Cardiac fibroblast (primary cell): ENCODE results near the gene ATP6V1C2.

Experiments
- DNase-seq, 2 donors: peaks; one replicate each; pipeline versions ENCODE4 v3.0.0 to v3.0.0-alpha.2; 2010; ENCODE audit warnings: low read depth in 2 of 2
- H3K4me3 ChIP-seq, 2 donors: replicated peaks in 1 of 2; 1 replicate in 1 of 2; 2 replicates in 1 of 2; pipeline ENCODE4 v1.5.1; 2011; ENCODE audit warnings: low read depth in 2 of 2, low read length in 2 of 2, mild to moderate bottlenecking in 2 of 2, moderate library complexity in 1 of 2
- TF ChIP-seq, protein P1 (sequence below): IDR thresholded peaks from one replicate; pipeline ENCODE4 v1.5.1; 2011; ENCODE audit warnings: low read depth, mild to moderate bottlenecking, low read length, inconsistent platforms

ATP6V1C2 gene

DNA sequence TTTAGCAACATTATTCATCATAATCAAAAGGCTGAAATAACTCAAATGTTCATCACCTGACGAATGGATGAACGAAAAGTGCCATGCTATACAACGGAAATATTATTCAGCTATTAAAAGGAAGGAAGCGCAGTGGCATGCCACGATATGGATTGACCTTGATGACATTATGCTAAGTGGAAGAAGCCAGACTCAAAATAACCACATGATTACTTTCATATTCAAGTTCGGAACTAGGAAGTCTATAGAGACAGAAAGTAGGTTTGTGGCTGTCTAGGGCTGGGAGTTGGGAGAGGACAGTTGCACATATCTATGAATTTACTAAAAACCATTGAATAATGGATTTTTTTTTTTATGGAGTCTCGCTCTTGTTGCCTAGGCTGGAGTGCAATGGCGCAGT is 104.6 kb downstream of the ATP6V1C2 start:
- H3K4me3 ChIP-seq, result no peak overlapping the region
- no peak for DNase-seq
- TF ChIP-seq, protein P1, sequence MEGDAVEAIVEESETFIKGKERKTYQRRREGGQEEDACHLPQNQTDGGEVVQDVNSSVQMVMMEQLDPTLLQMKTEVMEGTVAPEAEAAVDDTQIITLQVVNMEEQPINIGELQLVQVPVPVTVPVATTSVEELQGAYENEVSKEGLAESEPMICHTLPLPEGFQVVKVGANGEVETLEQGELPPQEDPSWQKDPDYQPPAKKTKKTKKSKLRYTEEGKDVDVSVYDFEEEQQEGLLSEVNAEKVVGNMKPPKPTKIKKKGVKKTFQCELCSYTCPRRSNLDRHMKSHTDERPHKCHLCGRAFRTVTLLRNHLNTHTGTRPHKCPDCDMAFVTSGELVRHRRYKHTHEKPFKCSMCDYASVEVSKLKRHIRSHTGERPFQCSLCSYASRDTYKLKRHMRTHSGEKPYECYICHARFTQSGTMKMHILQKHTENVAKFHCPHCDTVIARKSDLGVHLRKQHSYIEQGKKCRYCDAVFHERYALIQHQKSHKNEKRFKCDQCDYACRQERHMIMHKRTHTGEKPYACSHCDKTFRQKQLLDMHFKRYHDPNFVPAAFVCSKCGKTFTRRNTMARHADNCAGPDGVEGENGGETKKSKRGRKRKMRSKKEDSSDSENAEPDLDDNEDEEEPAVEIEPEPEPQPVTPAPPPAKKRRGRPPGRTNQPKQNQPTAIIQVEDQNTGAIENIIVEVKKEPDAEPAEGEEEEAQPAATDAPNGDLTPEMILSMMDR, result no peak

DNA sequence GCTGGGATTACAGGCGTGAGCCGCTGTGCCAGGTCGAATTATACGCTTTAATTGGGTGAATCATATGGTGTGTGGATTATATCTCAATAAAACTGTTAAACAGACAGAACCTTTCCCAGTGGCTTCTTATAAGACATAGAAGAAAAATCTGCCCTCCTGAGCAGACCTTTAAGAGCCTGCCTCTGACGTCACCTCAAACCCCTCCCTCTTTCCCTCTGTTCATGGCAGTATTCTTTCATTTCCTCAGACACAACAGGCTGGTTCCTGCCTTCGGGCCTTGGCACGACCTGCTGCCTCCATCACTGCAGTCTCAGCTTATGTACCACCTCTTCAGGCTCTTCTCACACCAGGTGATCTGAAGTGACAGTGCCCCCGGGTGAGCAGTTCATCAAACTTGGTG is 105.2 kb downstream of the ATP6V1C2 start:
- no peak for DNase-seq
- H3K4me3 ChIP-seq, result no peak overlapping the region
- TF ChIP-seq, protein P1, result no peak

- no peak overlapping the region for H3K4me3 ChIP-seq
- no peak for DNase-seq
- TF ChIP-seq, protein P1, result no peak
These were observed 106.9 kb downstream of the ATP6V1C2 start for GRCh38 chr2:10828346-10828745.

DNA sequence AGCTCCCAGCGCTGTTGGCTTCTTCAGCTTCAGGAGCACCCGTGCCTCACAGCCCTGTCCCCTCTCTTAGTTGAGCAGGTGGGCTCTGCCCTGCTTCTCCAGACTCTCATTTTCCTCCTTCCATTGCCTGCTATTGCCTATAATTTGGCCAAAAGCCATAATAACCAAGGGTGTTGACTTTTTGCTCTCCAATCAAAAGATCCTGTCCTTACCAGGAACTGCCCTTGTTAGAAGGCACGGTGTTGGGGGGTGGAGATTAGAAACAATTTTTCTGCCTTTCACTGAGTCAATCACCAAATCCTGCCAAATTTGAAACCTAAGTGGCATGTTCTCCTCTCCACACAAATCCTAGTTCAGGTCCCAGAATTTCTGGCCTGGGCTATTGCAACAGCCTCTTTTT is 107.9 kb downstream of the ATP6V1C2 start:
- no peak overlapping the region for H3K4me3 ChIP-seq
- TF ChIP-seq, protein P1, result no peak
- DNase-seq, result no peak

GRCh38 chr2:10830203-10830602 is 108.8 kb downstream of the ATP6V1C2 start:
- no peak overlapping the region for H3K4me3 ChIP-seq
- DNase-seq, result no peak
- TF ChIP-seq, protein P1, result no peak

DNA sequence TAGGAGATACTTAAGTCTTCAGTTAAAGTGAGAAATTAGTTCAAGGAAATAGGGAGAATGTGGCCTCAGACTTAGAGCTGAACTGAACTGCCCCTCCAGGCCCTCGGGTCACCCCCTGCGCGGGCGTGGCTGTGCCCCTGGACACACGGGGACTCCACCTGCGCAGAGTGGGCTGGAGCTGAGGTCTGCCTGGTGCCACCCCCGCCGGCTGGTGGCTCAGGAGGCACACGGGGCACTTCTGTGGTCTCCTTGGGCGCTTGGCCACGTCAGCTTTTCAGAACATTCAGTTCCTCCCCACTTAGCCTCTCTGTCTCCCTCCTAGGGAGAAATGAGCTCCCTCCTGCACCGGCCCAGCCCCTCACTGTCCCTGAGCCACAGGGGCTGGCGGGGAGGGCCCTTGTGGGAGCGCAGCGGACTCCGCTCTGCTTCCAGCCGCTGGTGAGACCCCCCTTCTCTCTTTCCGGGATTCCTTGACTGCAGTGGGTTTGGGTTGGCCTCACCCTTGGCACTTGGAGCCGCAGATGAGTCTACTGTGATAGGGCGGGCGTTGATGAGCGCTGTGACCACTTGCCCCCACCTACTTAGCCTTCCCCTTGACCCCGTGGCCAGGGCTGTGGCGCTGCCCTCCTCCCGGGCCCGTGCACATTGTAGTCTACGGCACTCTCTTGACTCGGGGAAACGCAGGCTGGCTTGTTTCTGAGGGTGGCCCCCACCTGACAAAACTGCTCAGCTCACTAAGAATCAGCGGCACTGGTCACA is 109.4 kb downstream of the ATP6V1C2 start:
- H3K4me3 ChIP-seq, result no peak overlapping the region
- no peak for DNase-seq
- TF ChIP-seq, protein P1, result no peak
